Endometrial microvascular endothelial cells (primary cell): Measurements from ENCODE around the gene WDR44. TPM values are rescaled to one million over a fixed set of nuclear protein-coding genes. Genes with fewer than 3 reads are reported as not detected.
"Not testable (repeated sequence)": the region's sequence is repeated elsewhere in the genome, so short reads cannot be mapped to it uniquely, and the experiment has no call there.

Experiments
- in situ Hi-C: cut with HindIII; loops from 2 replicates; pipeline ENCODE4 v1.10.0; 2017; ENCODE audit warnings: low sequenced_read_pairs, low pct_unique_long_range_greater_than_20kb; ENCODE audit errors: inconsistent ontology term
- total RNA-seq: library from RNA; depleted of rRNA; stranded (reverse); fragments of >200 nt; gene quantifications from one replicate; pipeline ENCODE4 v1.2.3, GENCODE V29; 2015; ENCODE audit errors: inconsistent ontology term

WDR44 gene, protein sequence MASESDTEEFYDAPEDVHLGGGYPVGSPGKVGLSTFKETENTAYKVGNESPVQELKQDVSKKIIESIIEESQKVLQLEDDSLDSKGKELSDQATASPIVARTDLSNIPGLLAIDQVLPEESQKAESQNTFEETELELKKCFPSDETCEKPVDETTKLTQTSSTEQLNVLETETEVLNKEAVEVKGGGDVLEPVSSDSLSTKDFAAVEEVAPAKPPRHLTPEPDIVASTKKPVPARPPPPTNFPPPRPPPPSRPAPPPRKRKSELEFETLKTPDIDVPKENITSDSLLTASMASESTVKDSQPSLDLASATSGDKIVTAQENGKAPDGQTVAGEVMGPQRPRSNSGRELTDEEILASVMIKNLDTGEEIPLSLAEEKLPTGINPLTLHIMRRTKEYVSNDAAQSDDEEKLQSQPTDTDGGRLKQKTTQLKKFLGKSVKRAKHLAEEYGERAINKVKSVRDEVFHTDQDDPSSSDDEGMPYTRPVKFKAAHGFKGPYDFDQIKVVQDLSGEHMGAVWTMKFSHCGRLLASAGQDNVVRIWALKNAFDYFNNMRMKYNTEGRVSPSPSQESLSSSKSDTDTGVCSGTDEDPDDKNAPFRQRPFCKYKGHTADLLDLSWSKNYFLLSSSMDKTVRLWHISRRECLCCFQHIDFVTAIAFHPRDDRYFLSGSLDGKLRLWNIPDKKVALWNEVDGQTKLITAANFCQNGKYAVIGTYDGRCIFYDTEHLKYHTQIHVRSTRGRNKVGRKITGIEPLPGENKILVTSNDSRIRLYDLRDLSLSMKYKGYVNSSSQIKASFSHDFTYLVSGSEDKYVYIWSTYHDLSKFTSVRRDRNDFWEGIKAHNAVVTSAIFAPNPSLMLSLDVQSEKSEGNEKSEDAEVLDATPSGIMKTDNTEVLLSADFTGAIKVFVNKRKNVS
- total RNA-seq: 10.4 TPM

DNA sequence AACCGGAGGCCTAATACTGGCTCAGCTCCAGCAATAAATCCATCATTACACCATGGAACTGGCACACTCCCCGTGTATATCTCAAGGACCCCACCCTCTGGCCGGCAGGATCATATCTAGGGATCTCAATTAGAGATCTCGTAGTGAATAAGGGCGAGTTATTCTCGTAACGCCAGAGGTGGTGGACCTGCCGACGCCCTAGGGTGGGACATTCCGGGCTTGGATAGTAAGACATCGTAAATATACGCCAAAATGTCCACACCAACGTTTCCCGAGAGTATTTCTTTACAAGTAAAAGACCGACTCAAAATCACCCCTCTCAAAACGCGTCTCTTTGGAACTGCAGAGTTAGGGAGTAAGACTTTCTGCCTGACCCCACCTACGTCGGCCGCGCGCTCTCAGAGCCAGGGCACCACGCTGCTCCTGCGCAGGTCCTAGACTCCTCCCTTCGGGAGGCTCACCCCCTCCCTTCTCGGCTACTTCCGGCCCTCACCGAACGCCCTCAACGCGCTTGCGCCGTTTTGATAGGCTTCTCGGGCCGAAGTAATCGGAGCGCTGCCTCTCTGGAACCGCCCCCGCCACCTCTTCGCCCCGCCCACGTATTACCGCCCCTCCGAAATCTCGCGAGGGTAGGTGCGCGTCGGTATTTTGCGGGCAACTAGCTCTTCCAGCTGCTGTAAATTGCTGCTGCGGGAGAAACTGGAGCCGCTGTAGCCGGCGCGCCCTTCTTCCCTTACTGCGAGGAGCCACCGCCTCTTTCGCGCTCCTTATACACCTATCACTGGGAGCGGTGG is at the start of gene WDR44:
WDR44 (plus strand) TSS at position 643 of the 794 bp plus-strand sequence. CDS start 398 bp downstream, outside the sequence.
- in situ Hi-C loops: no loop called here

DNA sequence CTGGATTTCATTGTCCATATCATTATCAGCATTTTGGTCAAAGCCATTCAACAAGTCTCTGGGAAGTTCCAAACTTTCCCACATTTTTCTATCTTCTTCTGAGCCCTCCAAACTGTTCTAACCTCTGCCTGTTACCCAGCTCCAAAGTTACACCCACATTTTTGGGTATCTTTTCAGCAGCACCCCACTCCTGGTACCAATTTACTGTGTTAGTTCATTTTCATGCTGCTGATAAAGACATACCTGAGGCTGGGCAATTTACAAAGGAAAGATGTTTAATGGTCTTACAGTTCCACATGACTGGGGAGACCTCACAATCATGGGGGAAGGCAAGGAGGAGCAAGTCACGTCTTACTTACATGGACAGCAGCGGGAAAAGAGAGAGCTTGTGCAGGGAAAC is 40.1 kb upstream of the WDR44 start:
- in situ Hi-C loops: not testable (repeated sequence)

DNA sequence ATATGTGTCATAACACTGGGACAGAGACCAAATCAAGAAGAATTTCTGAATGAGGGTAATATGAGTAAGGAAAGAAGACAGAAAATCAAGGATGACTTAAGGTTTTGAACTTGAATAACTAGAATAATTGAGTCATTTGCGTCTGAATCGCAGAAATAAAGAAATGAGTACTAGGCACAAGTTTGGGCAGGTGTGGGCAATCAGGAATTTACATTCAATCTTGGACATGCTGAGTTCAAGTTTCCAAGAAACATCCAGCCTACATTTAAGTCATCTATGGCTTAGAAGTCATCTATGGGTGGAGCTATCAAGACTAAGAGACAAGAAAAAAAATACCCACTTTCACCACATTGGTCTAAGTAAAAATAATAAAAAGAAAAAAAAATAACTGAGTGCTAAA is 30.4 kb upstream of the WDR44 start:
- in situ Hi-C loops: no loop called here

DNA sequence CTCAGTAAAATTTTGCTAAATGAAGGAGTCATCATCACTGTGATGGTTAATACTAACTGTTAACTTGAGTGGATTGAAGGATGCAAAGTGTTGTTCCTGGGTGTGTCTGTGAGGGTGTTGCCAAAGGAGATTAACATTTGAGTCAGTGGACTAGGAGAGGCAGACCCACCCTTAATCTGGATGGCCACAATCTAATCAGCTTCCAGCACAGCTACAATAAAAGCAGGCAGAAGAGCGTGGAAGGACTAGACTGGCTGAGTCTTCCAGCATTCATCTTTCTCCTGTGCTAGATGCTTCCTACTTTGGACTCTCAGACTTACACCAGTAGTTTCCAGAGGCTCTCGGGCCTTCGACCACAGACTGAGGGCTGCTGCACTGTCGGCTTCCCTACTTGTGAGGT is 21.3 kb upstream of the WDR44 start:
- in situ Hi-C loops: no loop called here

DNA sequence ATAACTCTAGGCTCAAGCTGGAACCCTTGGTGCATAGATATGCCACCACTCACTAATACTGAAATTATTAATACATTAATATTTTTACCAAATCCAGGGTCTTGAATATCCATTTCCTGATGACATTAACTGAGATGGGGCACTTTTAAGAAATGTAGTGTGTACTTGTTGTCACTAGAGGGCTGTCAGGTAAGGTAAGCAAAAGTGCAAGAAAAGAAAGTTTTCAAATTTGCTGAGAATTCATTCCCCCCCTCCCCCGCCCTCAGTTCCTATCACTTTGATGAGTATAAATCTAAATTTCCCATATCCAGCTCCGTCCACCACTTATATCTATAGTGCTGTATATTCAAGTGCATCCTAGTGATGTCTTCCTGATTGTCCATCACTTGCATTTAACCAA is 20.5 kb upstream of the WDR44 start:
- in situ Hi-C loops: no loop called here

DNA sequence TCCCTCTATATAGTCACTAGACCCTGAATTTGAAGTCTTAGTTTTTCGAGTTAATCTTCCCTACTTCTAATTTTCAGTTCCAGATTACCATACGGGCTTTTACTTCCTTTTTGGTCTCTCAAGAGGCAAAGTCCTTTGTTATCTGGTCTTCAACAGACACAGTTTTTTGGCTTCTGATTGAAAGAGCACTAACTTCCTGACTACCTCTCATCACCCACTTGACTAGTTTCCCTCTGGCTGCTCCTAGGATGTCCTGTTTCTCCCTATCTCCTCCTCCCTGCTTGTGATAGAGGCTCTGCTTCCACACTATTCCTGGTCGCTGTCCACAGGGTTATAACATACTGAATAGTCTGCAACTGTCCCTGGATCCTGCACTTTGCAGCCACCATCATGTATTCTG is 16.7 kb upstream of the WDR44 start:
- in situ Hi-C loops: no loop called here

DNA sequence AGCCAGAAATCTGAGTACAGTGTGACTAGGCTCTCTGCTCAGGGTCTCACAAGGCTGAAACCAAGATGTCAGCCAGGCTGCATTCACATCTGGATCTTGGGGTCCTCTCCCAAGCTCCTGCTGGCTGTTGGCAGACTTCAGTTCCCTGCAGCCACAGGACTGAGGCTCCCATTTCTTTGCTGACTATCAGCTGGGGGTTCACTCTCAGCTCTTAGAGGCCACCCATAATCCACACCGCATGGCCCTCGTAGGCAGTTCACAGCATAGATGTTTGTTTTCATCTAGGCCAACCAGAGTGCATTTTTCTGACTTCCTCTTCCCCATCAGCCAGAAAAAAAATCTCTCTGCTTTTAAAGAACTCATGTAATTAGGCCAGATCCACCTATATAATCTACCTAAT is 8.2 kb upstream of the WDR44 start:
- in situ Hi-C loops: no loop called here

DNA sequence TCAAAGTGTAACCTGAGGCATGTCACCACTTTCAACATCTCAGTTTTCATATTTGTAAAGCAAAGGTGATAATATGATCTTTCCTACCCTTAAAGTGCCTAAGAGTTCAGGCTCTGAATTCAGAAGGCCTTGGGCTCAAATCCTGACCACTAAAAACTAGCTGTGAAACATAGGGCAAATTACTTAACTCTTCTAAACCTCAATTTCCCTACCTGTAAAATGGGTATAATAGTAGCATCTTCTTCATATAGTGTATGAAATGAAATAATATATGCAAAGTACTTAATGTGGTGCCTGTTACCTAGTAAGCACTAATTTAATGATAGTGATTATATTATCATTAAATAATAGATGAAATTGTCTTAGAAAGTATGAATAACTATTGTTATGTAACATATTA is 7.0 kb upstream of the WDR44 start:
- in situ Hi-C loops: no loop called here

DNA sequence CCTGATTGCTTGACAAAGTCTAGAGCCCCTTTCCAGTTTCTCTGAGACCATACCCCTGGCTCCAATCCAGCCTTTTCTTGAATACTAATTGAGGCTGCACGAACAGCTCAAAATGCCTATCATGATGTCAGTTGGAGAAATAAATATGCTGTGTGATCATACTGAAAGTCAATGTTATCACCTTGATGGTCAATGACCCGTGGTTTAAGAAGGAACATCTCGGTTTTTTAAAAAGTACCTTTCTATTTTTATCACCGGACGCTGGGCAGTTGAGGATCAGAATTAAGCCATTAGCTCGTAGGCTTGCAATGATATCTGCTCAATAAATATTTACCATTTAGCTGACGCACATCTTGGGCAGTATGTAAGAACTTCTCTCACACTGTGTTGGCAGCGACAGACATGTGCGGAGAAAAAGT is 852 bp upstream of the WDR44 start:
- in situ Hi-C loops: no loop called here

DNA sequence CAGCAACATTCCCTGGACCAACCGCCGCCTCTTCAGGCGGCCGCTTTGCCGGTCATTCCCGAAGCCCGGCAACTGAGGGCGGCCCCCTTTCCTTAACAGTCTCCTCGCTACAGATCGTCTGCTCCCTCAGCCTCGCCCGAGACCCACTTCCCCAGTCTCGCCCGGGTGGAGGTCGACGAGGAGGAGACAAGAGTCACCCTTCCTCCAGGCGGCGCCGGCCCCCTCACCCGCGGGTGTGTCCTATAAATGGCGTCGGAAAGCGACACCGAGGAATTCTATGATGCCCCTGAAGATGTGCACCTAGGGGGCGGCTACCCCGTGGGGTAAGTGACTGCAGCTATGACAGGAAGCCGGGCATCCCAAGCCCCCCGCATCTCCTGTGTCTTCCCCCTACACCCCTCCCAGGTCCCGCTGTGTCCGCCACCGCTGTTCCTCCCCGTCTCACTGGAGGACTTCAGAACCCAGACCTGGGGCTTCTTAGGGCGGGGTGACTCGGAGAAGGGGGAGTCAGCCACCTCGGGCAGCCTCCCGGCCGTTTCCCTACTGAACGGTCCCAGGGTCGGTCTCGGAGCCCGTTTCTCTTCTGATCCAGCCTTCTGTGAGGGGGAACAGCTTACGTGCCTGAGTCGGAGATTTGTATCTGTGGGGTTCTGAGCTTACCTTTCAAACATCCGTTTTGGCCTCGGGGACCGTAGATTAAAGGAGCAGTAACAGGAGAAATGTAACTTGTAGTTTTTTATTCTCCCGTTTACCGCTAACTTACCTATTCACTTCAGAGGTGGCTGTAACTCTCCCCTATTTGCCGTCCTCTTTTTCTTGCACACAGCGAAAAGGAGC is 570 bp downstream of the WDR44 start:
- in situ Hi-C loops: no loop called here

DNA sequence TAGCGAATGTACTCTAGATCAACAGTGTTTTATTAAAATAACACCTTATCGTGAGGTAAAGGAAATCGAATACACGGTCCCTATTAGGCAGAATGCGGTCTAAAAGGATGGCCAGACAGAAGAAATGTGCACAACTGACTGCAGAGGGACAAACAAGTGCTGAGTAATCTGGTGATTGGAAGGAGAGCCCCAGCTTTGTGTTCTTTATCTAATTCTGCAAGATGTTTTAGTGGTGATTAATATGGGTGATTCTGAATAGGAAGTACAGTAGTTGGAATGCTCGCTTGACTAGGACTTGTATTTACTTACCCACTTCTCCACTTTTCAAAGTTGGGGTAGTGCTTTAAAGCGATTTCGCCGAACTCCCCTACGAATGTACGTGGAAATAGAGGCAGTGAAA is 1.2 kb downstream of the WDR44 start:
- in situ Hi-C loops: no loop called here

DNA sequence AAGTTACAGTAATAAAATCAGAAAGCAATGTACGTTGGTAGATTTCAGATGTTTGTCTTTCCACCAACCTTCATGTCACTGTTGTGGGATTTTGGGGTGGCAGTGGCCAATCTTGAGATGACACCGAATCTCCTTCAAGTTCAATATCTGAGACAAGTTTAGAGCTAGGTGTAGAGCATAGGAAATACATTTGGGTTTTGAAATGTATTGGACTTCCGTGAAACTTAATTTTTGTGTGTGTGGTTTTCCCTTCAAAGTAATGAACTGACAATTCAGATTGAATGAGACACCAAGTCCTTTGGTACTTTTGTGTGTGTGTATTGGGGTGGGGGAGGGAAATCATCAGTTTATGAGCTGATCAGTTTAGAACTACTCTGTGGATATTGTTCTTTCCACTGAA is 1.8 kb downstream of the WDR44 start:
- in situ Hi-C loops: no loop called here

DNA sequence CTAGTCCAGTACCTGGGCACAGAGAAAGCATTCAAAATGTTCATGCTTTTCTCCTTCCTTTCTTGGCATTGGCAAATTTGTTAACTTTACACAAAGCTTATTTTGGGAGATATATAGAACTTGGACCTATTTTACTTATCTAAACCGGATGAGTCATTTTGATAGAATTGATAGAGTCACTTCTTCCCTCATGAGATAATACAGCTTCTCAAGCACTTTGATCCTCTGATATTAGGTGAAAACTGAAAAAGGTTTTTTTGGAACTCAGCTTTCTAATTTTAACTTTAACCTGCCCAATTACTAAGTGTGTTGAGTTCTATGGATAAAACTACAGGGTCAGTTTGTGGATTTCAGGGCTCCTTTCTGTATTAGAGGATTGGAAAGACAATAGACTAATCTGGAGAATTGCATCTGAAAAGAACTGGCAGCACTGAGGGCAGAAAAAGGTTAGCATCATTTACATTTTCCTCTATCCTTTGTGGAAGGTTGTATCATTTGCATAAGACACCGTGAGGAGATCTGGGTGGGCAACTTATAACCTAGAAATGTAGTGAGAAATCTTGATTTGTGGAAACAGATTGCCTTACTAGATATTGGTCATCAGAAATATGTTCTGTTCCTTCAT is 2.4 kb downstream of the WDR44 start:
- in situ Hi-C loops: no loop called here

DNA sequence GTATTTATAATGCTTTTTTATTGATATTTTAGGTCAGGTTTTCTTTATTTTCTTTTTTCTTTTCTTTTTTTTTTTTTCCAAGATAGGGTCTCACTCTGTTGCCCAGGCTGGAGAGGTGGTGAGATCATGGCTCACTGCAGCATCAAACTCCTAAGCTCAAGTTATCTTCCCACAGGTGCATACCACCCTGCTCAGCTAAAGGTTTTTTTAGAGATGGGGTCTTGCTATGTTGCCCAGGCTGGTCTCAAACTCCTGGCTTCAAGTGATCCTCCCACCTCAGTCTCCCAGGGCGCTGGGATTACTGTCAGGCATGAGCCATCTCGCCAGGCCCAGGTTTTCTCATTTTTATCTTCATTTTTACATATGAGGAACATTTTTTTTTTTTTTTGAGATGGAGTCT is 3.3 kb downstream of the WDR44 start:
- in situ Hi-C loops: no loop called here

DNA sequence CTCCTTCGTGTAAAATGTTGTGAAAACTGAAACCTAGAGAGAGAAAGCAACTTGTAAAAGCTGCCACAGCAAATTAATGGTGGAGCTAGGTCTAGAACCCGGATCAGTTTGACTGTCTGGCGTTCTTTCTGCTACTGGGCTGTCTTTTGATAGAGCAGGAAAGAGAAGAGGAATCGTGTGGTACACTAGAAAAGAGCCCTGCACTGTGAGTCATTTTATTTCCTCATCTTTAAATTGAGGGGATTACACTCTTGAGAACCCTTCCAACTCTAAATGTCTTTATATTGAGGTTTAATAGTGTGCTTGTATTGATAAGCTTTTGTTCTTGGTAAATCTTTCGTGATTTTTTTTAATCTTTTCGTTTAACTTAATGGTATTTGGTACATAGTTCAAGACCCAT is 4.3 kb downstream of the WDR44 start:
- in situ Hi-C loops: no loop called here

DNA sequence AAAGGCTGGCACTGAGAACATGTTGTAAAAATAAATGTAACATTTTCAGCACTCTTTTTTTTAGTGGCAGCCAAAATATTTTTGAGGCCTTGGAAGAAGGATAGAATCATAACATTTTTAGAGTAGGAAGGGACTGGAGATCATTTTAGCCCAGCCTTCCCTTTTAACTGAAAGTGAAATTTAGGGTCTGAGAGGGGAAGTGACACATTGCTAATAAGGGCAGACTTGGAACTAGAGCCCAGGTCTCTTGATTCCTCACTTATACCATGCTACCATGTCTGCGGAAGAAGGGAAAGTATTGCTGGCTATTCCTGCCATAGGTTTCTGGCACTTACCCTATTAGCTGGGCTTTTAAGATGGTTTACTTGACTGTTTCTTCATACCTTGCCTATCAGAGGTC is 4.8 kb downstream of the WDR44 start:
- in situ Hi-C loops: no loop called here

DNA sequence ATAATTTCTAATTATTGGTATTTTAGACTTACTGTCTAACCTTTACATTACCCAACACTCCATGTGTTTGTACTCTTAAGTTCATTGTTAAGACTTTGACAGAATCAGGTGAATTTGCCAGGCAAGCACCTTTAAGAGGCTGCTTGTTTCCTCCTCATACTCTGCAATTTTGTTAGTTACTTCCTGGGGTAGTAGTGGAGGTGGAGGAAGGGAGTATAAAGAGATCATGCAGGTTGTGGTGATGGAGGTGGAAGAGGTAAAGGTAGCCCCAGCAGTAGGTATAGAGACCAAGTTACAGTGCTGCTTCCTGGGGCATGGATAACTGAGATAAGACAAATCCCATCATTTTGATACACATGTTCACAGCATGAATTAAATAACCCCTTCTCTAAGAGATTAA is 6.7 kb downstream of the WDR44 start:
- in situ Hi-C loops: no loop called here
